ENCODE data around the gene OSBPL5.

OSBPL5 gene

GRCh38 chr11:3164138-3164551 lies 965 bp downstream of the OSBPL5 start:
- no peak for DNase-seq (ENCODE audit: extremely low read depth in 1 of 2, low read depth in 1 of 2)

GRCh38 chr11:3163241-3163981 lies 1.7 kb downstream of the OSBPL5 start:
- no peak for DNase-seq (ENCODE audit: extremely low read depth in 1 of 2, low read depth in 1 of 2)

GRCh38 chr11:3162410-3163240 lies 2.5 kb downstream of the OSBPL5 start:
- no peak for DNase-seq (ENCODE audit: extremely low read depth in 1 of 2, low read depth in 1 of 2)

GRCh38 chr11:3161720-3162409 lies 3.2 kb downstream of the OSBPL5 start:
- no peak for DNase-seq (ENCODE audit: extremely low read depth in 1 of 2, low read depth in 1 of 2)

- DNase-seq (ENCODE audit: extremely low read depth in 1 of 2, low read depth in 1 of 2), result no peak
These were observed 3.8 kb downstream of the OSBPL5 start for GRCh38 chr11:3161309-3161708.

- no peak for DNase-seq (ENCODE audit: extremely low read depth in 1 of 2, low read depth in 1 of 2)
These were observed 4.7 kb downstream of the OSBPL5 start for GRCh38 chr11:3160252-3161031.

- DNase-seq (ENCODE audit: extremely low read depth in 1 of 2, low read depth in 1 of 2), result no peak
These were observed 5.6 kb downstream of the OSBPL5 start for GRCh38 chr11:3159296-3160190.

- no peak for DNase-seq (ENCODE audit: extremely low read depth in 1 of 2, low read depth in 1 of 2)
These were observed 6.3 kb downstream of the OSBPL5 start for GRCh38 chr11:3158821-3159220.

- DNase-seq (ENCODE audit: extremely low read depth in 1 of 2, low read depth in 1 of 2), result no peak
These were observed 6.9 kb downstream of the OSBPL5 start for GRCh38 chr11:3158131-3158591.

- no peak for DNase-seq (ENCODE audit: extremely low read depth in 1 of 2, low read depth in 1 of 2)
These were observed 7.6 kb downstream of the OSBPL5 start for GRCh38 chr11:3157381-3158130.

GRCh38 chr11:3156661-3157311 lies 8.3 kb downstream of the OSBPL5 start:
- DNase-seq (ENCODE audit: extremely low read depth in 1 of 2, low read depth in 1 of 2), result no peak

GRCh38 chr11:3156282-3156660 lies 8.8 kb downstream of the OSBPL5 start:
- DNase-seq (ENCODE audit: extremely low read depth in 1 of 2, low read depth in 1 of 2), result no peak

- no peak for DNase-seq (ENCODE audit: extremely low read depth in 1 of 2, low read depth in 1 of 2)
These were observed 9.3 kb downstream of the OSBPL5 start for GRCh38 chr11:3155691-3156258.

GRCh38 chr11:3155216-3155615 lies 9.9 kb downstream of the OSBPL5 start:
- DNase-seq (ENCODE audit: extremely low read depth in 1 of 2, low read depth in 1 of 2), result no peak

- DNase-seq (ENCODE audit: extremely low read depth in 1 of 2, low read depth in 1 of 2), result no peak
These were observed 11.0 kb downstream of the OSBPL5 start for GRCh38 chr11:3154001-3154599.

- DNase-seq (ENCODE audit: extremely low read depth in 1 of 2, low read depth in 1 of 2), result no peak
These were observed 11.7 kb downstream of the OSBPL5 start for GRCh38 chr11:3153291-3153861.

GRCh38 chr11:3152471-3153110 lies 12.5 kb downstream of the OSBPL5 start:
- no peak for DNase-seq (ENCODE audit: extremely low read depth in 1 of 2, low read depth in 1 of 2)
